Parathyroid adenoma (tissue), 2 donors: ENCODE measurements around the gene GRB14.

ENCODE experiments used
- H2AFZ ChIP-seq: fragments of 300-600 bp; sonication (generic); one replicate; pipeline ENCODE4 v1.7.0; 2017; ENCODE audit warnings: antibody characterized with exemption, mild to moderate bottlenecking
- H3K27ac ChIP-seq: fragments of 300-600 bp; sonication (generic); one replicate; pipeline ENCODE4 v1.7.0; 2017
- H3K27me3 ChIP-seq: fragments of 300-600 bp; sonication (generic); one replicate; pipeline ENCODE4 v1.7.0; 2017; ENCODE audit warnings: low read length; ENCODE audit not compliant: control insufficient read depth, insufficient read depth
- H3K36me3 ChIP-seq: fragments of 300-600 bp; sonication (generic); one replicate; pipeline ENCODE4 v1.7.0; 2017; ENCODE audit warnings: low read length; ENCODE audit not compliant: control insufficient read depth, insufficient read depth
- H3K4me1 ChIP-seq: fragments of 300-600 bp; sonication (generic); one replicate; pipeline ENCODE4 v1.7.0; 2017; ENCODE audit warnings: control low read depth
- H3K4me2 ChIP-seq: fragments of 300-600 bp; sonication (generic); one replicate; pipeline ENCODE4 v1.7.0; 2017; ENCODE audit warnings: low read length
- H3K4me3 ChIP-seq: fragments of 300-600 bp; sonication (generic); one replicate; pipeline ENCODE4 v1.7.0; 2017; ENCODE audit warnings: low read depth, low read length
- H3K79me2 ChIP-seq: fragments of 300-600 bp; sonication (generic); one replicate; pipeline ENCODE4 v1.7.0; 2017; ENCODE audit warnings: control low read depth
- H3K9ac ChIP-seq: fragments of 300-600 bp; sonication (generic); one replicate; pipeline ENCODE4 v1.7.0; 2017; ENCODE audit warnings: mild to moderate bottlenecking
- H3K9me3 ChIP-seq: fragments of 300-600 bp; sonication (generic); one replicate; pipeline ENCODE4 v1.7.0; 2017; ENCODE audit warnings: low read length; ENCODE audit not compliant: control insufficient read depth
- CTCF ChIP-seq: fragments of 300-600 bp; sonication (generic); IDR thresholded peaks from one replicate; pipeline ENCODE4 v1.7.0; 2017; ENCODE audit warnings: antibody characterized with exemption, mild to moderate bottlenecking
- donor health status: primary hyperparathyroidism.

GRB14 gene

GRCh38 chr2:164515030-164515429 lies 106.3 kb downstream of the GRB14 start:
- Histone ChIP-seq H3K36me3 (no peaks in the 10 kb centered on the region), H3K4me2 (no peak overlapping the region), H3K9ac (no peak overlapping the region), H3K27me3 (no peaks in the 10 kb centered on the region), H3K27ac (no peak overlapping the region), H3K4me1 (no peaks in the 10 kb centered on the region), H2AFZ (no peak overlapping the region), H3K79me2 (no peaks in the 10 kb centered on the region), H3K4me3 (no peak overlapping the region), H3K9me3 (no peaks in the 10 kb centered on the region)
- no peak for TF ChIP-seq CTCF

- Histone ChIP-seq H3K4me3 (no peak overlapping the region), H2AFZ (no peak overlapping the region), H3K4me2 (no peak overlapping the region), H3K27me3 (no peaks in the 10 kb centered on the region), H3K4me1 (no peaks in the 10 kb centered on the region), H3K27ac (no peak overlapping the region), H3K9me3 (no peaks in the 10 kb centered on the region), H3K36me3 (no peaks in the 10 kb centered on the region), H3K9ac (no peak overlapping the region), H3K79me2 (no peaks in the 10 kb centered on the region)
- TF ChIP-seq CTCF: no peak
Observed at GRCh38 chr2:164514491-164514890, 106.8 kb downstream of the GRB14 start.

- Histone ChIP-seq H3K27me3 (no peaks in the 10 kb centered on the region), H3K36me3 (no peaks in the 10 kb centered on the region), H3K79me2 (no peaks in the 10 kb centered on the region), H3K9me3 (no peaks in the 10 kb centered on the region), H3K4me2 (no peak overlapping the region), H2AFZ (no peak overlapping the region), H3K4me1 (no peaks in the 10 kb centered on the region), H3K27ac (no peak overlapping the region), H3K4me3 (no peak overlapping the region), H3K9ac (no peak overlapping the region)
- TF ChIP-seq CTCF: no peak
Observed at GRCh38 chr2:164512871-164513270, 108.4 kb downstream of the GRB14 start.

- Histone ChIP-seq H2AFZ (no peak overlapping the region), H3K9ac (no peak overlapping the region), H3K4me3 (no peak overlapping the region), H3K4me1 (no peaks in the 10 kb centered on the region), H3K27me3 (no peaks in the 10 kb centered on the region), H3K79me2 (no peaks in the 10 kb centered on the region), H3K27ac (no peak overlapping the region), H3K9me3 (no peaks in the 10 kb centered on the region), H3K36me3 (no peaks in the 10 kb centered on the region), H3K4me2 (no peak overlapping the region)
- TF ChIP-seq CTCF: no peak
Observed at GRCh38 chr2:164511738-164512137, 109.5 kb downstream of the GRB14 start.

- no peaks in the 10 kb centered on the region for H3K27me3 ChIP-seq
- H3K9ac ChIP-seq: no peak overlapping the region
- no peaks in the 10 kb centered on the region for H3K4me1 ChIP-seq
- no peaks in the 10 kb centered on the region for H3K36me3 ChIP-seq
- no peaks in the 10 kb centered on the region for H3K9me3 ChIP-seq
- H2AFZ ChIP-seq: no peak overlapping the region
- H3K27ac ChIP-seq: no peak overlapping the region
- H3K4me3 ChIP-seq: no peak overlapping the region
- H3K79me2 ChIP-seq: no peaks in the 10 kb centered on the region
- no peak overlapping the region for H3K4me2 ChIP-seq
- TF ChIP-seq CTCF: no peak
Observed at GRCh38 chr2:164510895-164511294, 110.4 kb downstream of the GRB14 start.
